ENCODE data around the gene AK9. TPM values are rescaled to one million over a fixed set of nuclear protein-coding genes. Genes with fewer than 3 reads are reported as not detected.
"Not testable (repeated sequence)": the region's sequence is repeated elsewhere in the genome, so short reads cannot be mapped to it uniquely, and the experiment has no call there.

Gene AK9
- total and polyA plus RNA-seq, 7 donors, result 2.8 to 23.3 (median 14.3) TPM

- intact Hi-C loops (cut with DNase I), result loop anchor here (10.0 kb wide), 1 partner anchor 521 kb away; no protein-coding TSS in a partner anchor
- H3K4me3 ChIP-seq, result no peak overlapping the region
Observed at GRCh38 chr6:109524129-109524528, 166.9 kb downstream of the AK9 start.

GRCh38 chr6:109523478-109523877 lies 167.5 kb downstream of the AK9 start:
- no peaks in the 10 kb centered on the region for H3K9me3 ChIP-seq
- no peak overlapping the region for H3K4me3 ChIP-seq
- H3K4me1 ChIP-seq, result no peaks in the 10 kb centered on the region
- TF ChIP-seq CTCF (IDR thresholded peaks at IDR 0.05) (no peak), EP300 (IDR thresholded peaks at IDR 0.05) (no peak), POLR2AphosphoS5 (IDR thresholded peaks at IDR 0.05) (no peak), POLR2A (IDR thresholded peaks at IDR 0.05) (no peak)
- intact Hi-C loops (cut with DNase I), result loop anchor here (10.0 kb wide), 1 partner anchor 521 kb away; no protein-coding TSS in a partner anchor
- DNase-seq, result no peak
- no peaks in the 10 kb centered on the region for H3K36me3 ChIP-seq
- H3K27ac ChIP-seq, result no peak overlapping the region
- H3K27me3 ChIP-seq, result no peaks in the 10 kb centered on the region
- 77 to 94% methylated on average over 2 of the region's 2 CpGs for WGBS, 2 donors

More at GRCh38 chr6:109524129-109524528, 166.9 kb downstream of the AK9 start:
- Histone ChIP-seq H3K4me1 (no peaks in the 10 kb centered on the region), H3K9me3 (no peaks in the 10 kb centered on the region), H3K36me3 (no peaks in the 10 kb centered on the region), H3K27me3 (no peaks in the 10 kb centered on the region), H3K27ac (no peak overlapping the region)
- no peak for DNase-seq
- TF ChIP-seq POLR2AphosphoS5 (IDR thresholded peaks at IDR 0.05), result no peak
- TF ChIP-seq EP300 (IDR thresholded peaks at IDR 0.05), result no peak
- no peak for TF ChIP-seq CTCF (IDR thresholded peaks at IDR 0.05)
- TF ChIP-seq POLR2A (IDR thresholded peaks at IDR 0.05), result no peak

GRCh38 chr6:109521080-109521479 lies 169.9 kb downstream of the AK9 start:
- WGBS, 2 donors, result 68 to 88% methylated on average over 3 of the region's 3 CpGs
- no peaks in the 10 kb centered on the region for H3K27me3 ChIP-seq
- no peaks in the 10 kb centered on the region for H3K4me1 ChIP-seq
- TF ChIP-seq CTCF (IDR thresholded peaks at IDR 0.05) (no peak), EP300 (IDR thresholded peaks at IDR 0.05) (no peak), POLR2AphosphoS5 (IDR thresholded peaks at IDR 0.05) (no peak), POLR2A (IDR thresholded peaks at IDR 0.05) (no peak)
- H3K36me3 ChIP-seq, result no peaks in the 10 kb centered on the region
- no peaks in the 10 kb centered on the region for H3K9me3 ChIP-seq
- no peak for DNase-seq
- no peak overlapping the region for H3K4me3 ChIP-seq
- intact Hi-C loops (cut with DNase I), result loop anchor here (10.0 kb wide), 1 partner anchor 524 kb away; no protein-coding TSS in a partner anchor
- no peak overlapping the region for H3K27ac ChIP-seq

- H3K36me3 ChIP-seq, H3K27ac ChIP-seq, H3K9me3 ChIP-seq, H3K4me3 ChIP-seq, H3K27me3 ChIP-seq, DNase-seq, H3K4me1 ChIP-seq: not testable (repeated sequence)
- intact Hi-C loops (cut with DNase I), result loop anchor here (10.0 kb wide), 1 partner anchor 525 kb away; no protein-coding TSS in a partner anchor
Observed at GRCh38 chr6:109519647-109520046, 171.4 kb downstream of the AK9 start.

GRCh38 chr6:109516929-109517328 lies 174.1 kb downstream of the AK9 start:
- intact Hi-C loops (cut with DNase I), result no loop called here
- WGBS, 2 donors, result 64 to 85% methylated on average over 3 of the region's 3 CpGs
- Histone ChIP-seq H3K4me1 (no peaks in the 10 kb centered on the region), H3K27me3 (no peaks in the 10 kb centered on the region), H3K27ac (no peak overlapping the region), H3K4me3 (no peak overlapping the region), H3K9me3 (no peaks in the 10 kb centered on the region), H3K36me3 (no peaks in the 10 kb centered on the region)
- DNase-seq, result no peak
- TF ChIP-seq EP300 (IDR thresholded peaks at IDR 0.05) (no peak), POLR2AphosphoS5 (IDR thresholded peaks at IDR 0.05) (no peak), CTCF (IDR thresholded peaks at IDR 0.05) (no peak), POLR2A (IDR thresholded peaks at IDR 0.05) (no peak)
